GM12878 (cell line): ENCODE results near the gene S100A11.

ENCODE experiments used
- CEBPB ChIP-seq, 2 experiments: fragments of 150-350 bp in 1 of 2; IDR thresholded peaks; 2 replicates each; pipeline ENCODE4 v1.6.1; 2012 to 2014; ENCODE audit warnings: low read depth in 2 of 2, low read length in 2 of 2, borderline replicate concordance in 1 of 2, inconsistent platforms in 1 of 2
- CHD1 ChIP-seq: IDR thresholded peaks from 2 replicates; pipeline ENCODE4 v1.6.1; 2012; ENCODE audit warnings: low read depth, low read length, improper control_type of control experiment
- HCFC1 ChIP-seq: fragments of 150-350 bp; IDR thresholded peaks from 2 replicates; pipeline ENCODE4 v1.6.1; 2014; ENCODE audit warnings: low read length
- JUND ChIP-seq: IDR thresholded peaks from 2 replicates; pipeline ENCODE4 v1.6.1; 2012; ENCODE audit warnings: low read depth, mild to moderate bottlenecking, low read length, improper control_type of control experiment, moderate library complexity
- NBN ChIP-seq: fragments of 450-650 bp; IDR thresholded peaks from 2 replicates; pipeline ENCODE4 v1.6.1; 2016
- NFXL1 ChIP-seq: fragments of 450-650 bp; IDR thresholded peaks from 2 replicates; pipeline ENCODE4 v1.6.1; 2017; ENCODE audit warnings: antibody characterized with exemption, mild to moderate bottlenecking, borderline replicate concordance
- POLR2A ChIP-seq: IDR thresholded peaks from 2 replicates; pipeline ENCODE4 v1.6.1; 2011; ENCODE audit warnings: low read depth, mild to moderate bottlenecking, low read length
- RFX5 ChIP-seq: IDR thresholded peaks from 2 replicates; pipeline ENCODE4 v1.6.1; 2011; ENCODE audit warnings: low read depth, low read length, improper control_type of control experiment
- YBX1 ChIP-seq: fragments of 450-650 bp; IDR thresholded peaks from 2 replicates; pipeline ENCODE4 v1.6.1; 2016; ENCODE audit warnings: antibody characterized with exemption
- TF ChIP-seq, protein P1 (sequence below): IDR thresholded peaks from 2 replicates; pipeline ENCODE4 v1.6.1; 2012; ENCODE audit warnings: mild to moderate bottlenecking, low read depth, low read length
- TF ChIP-seq, protein P2 (sequence below), 3 experiments: IDR thresholded peaks in 2 of 3; conservative IDR thresholded peaks in 1 of 3; 2 replicates each; pipeline ENCODE4 v1.5.1; 2011; ENCODE audit warnings: low read depth in 3 of 3, low read length in 3 of 3, mild to moderate bottlenecking in 3 of 3, control low read depth in 2 of 3, moderate library complexity in 2 of 3, inconsistent platforms in 1 of 3, mixed read lengths in 1 of 3; ENCODE audit not compliant: control insufficient read depth in 2 of 3, insufficient read depth in 1 of 3; ENCODE audit errors: extremely low read depth in 1 of 3

DNA sequence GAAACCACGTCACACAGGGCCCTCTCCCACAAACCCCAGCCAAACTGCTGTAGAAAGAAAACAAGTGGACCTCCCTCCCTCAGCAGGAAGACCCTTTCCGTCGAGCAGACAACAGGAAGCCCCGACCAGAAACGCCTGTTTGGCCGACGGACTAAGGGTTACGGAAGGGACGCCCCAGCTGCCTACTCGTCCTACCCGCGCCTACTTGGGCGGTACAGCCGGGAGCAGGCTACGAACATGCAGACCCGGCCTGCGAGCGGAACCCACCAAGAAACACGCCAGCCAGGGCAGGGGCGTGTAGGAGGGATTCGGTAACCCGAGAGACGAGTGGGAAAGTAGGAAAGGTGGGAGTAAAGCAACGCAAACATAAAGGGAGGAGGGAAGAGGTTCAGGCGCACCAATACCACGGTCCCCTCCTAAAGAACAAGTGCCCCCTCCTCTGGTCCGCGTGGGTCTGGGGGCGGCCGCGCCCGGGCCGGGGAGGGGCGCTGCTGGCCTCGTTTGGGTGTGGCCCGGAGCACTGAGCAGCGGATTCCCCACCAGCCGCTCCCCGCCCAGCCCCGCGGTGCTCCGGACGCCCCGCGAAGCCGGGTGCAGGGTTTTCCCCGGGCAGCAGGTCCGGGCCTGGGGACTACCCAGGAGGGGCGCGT lies 43.6 kb downstream of the S100A11 start:
- TF ChIP-seq YBX1: no peak
- TF ChIP-seq, protein P1, sequence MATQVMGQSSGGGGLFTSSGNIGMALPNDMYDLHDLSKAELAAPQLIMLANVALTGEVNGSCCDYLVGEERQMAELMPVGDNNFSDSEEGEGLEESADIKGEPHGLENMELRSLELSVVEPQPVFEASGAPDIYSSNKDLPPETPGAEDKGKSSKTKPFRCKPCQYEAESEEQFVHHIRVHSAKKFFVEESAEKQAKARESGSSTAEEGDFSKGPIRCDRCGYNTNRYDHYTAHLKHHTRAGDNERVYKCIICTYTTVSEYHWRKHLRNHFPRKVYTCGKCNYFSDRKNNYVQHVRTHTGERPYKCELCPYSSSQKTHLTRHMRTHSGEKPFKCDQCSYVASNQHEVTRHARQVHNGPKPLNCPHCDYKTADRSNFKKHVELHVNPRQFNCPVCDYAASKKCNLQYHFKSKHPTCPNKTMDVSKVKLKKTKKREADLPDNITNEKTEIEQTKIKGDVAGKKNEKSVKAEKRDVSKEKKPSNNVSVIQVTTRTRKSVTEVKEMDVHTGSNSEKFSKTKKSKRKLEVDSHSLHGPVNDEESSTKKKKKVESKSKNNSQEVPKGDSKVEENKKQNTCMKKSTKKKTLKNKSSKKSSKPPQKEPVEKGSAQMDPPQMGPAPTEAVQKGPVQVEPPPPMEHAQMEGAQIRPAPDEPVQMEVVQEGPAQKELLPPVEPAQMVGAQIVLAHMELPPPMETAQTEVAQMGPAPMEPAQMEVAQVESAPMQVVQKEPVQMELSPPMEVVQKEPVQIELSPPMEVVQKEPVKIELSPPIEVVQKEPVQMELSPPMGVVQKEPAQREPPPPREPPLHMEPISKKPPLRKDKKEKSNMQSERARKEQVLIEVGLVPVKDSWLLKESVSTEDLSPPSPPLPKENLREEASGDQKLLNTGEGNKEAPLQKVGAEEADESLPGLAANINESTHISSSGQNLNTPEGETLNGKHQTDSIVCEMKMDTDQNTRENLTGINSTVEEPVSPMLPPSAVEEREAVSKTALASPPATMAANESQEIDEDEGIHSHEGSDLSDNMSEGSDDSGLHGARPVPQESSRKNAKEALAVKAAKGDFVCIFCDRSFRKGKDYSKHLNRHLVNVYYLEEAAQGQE: no peak
- no peak for TF ChIP-seq JUND
- TF ChIP-seq, protein P2, sequence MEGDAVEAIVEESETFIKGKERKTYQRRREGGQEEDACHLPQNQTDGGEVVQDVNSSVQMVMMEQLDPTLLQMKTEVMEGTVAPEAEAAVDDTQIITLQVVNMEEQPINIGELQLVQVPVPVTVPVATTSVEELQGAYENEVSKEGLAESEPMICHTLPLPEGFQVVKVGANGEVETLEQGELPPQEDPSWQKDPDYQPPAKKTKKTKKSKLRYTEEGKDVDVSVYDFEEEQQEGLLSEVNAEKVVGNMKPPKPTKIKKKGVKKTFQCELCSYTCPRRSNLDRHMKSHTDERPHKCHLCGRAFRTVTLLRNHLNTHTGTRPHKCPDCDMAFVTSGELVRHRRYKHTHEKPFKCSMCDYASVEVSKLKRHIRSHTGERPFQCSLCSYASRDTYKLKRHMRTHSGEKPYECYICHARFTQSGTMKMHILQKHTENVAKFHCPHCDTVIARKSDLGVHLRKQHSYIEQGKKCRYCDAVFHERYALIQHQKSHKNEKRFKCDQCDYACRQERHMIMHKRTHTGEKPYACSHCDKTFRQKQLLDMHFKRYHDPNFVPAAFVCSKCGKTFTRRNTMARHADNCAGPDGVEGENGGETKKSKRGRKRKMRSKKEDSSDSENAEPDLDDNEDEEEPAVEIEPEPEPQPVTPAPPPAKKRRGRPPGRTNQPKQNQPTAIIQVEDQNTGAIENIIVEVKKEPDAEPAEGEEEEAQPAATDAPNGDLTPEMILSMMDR (IDR thresholded peaks at IDR 0.05 in 2 of 3, conservative IDR thresholded peaks at IDR 0.05 in 1 of 3; ENCODE audit: control insufficient read depth in 2 of 3, extremely low read depth in 1 of 3, insufficient read depth in 1 of 3, low read depth in 3 of 3, low read length in 3 of 3): no peak
- TF ChIP-seq NBN: no peak
- no peak for TF ChIP-seq NFXL1
- no peak for TF ChIP-seq POLR2A
- no peak for TF ChIP-seq CHD1
- no peak for TF ChIP-seq HCFC1
- TF ChIP-seq CEBPB (IDR thresholded peaks at IDR 0.05; ENCODE audit: borderline replicate concordance in 1 of 2, low read depth in 2 of 2, low read length in 2 of 2): no peak
- TF ChIP-seq RFX5: no peak
